DND-41 (cell line): Measurements from ENCODE around the gene BCKDK.

Experiments
- EZH2 ChIP-seq: IDR thresholded peaks from 3 replicates; pipeline ENCODE4 v1.6.1; 2012; ENCODE audit warnings: borderline replicate concordance, low read depth, mild to moderate bottlenecking, moderate library complexity, low read length, inconsistent platforms; ENCODE audit not compliant: severe bottlenecking
- TF ChIP-seq, protein P1 (sequence below): IDR thresholded peaks from 2 replicates; pipeline ENCODE4 v1.5.1; 2012; ENCODE audit warnings: borderline replicate concordance, low read length, moderate library complexity, mild to moderate bottlenecking; ENCODE audit not compliant: poor library complexity, severe bottlenecking; ENCODE audit errors: extremely low read depth

DNA sequence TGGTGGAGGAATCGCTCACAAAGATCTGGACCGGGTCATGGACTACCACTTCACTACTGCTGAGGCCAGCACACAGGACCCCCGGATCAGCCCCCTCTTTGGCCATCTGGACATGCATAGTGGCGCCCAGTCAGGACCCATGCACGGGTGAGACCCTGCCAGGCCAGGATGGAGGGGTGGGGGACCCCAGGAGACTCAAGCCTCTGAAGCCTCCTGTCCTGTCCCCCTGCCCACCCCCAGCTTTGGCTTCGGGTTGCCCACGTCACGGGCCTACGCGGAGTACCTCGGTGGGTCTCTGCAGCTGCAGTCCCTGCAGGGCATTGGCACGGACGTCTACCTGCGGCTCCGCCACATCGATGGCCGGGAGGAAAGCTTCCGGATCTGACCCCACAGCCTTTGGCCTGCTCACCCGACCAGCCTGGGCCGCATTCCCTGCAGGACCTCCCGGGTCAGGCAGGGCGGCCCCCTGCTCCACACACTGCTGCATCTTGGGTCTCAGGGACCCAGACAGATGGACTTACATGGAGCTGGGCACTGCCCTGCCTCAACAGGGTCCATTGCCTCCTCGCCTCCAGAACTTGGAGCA, 3.8 kb downstream of the BCKDK start:
- TF ChIP-seq, protein P1, sequence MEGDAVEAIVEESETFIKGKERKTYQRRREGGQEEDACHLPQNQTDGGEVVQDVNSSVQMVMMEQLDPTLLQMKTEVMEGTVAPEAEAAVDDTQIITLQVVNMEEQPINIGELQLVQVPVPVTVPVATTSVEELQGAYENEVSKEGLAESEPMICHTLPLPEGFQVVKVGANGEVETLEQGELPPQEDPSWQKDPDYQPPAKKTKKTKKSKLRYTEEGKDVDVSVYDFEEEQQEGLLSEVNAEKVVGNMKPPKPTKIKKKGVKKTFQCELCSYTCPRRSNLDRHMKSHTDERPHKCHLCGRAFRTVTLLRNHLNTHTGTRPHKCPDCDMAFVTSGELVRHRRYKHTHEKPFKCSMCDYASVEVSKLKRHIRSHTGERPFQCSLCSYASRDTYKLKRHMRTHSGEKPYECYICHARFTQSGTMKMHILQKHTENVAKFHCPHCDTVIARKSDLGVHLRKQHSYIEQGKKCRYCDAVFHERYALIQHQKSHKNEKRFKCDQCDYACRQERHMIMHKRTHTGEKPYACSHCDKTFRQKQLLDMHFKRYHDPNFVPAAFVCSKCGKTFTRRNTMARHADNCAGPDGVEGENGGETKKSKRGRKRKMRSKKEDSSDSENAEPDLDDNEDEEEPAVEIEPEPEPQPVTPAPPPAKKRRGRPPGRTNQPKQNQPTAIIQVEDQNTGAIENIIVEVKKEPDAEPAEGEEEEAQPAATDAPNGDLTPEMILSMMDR = no peak
- no peak for TF ChIP-seq EZH2
